IMR-90 (cell line): ENCODE measurements around the gene LILRA1. TPM values are rescaled to one million over a fixed set of nuclear protein-coding genes. Genes with fewer than 3 reads are reported as not detected.
"Not testable (repeated sequence)": the region's sequence is repeated elsewhere in the genome, so short reads cannot be mapped to it uniquely, and the experiment has no call there.

Experiments
- ATAC-seq: fragments of 200-7000 bp; cut with Tn5 transposase; 2 replicates; pipeline ENCODE4 v1.9.1; 2020; ENCODE audit warnings: low read depth, mild to moderate bottlenecking, moderate library complexity
- BruUV-seq: library from RNA; stranded (reverse); fragments of 400-500 nt; replicated peaks from 2 replicates; lab custom pipeline; 2021; lab: Mats Ljungman, UMichigan
- CTCF ChIA-PET: fragments of 300-600 bp; formaldehyde crosslinking; extraction: SDS; loops from one replicate; lab custom pipeline; 2021; ENCODE audit warnings: antibody characterized with exemption; lab: Yijun Ruan, JAX
- POLR2A ChIA-PET: fragments of 300-600 bp; sonication (Branson Sonifier 250); formaldehyde crosslinking; loops from one replicate; lab custom pipeline; 2022; ENCODE audit warnings: antibody characterized with exemption; ENCODE audit not compliant: unreplicated experiment; lab: Charles Lee
- DNase-seq: peaks from one replicate; pipeline ENCODE4 v3.0.0; 2013
- H2AFZ ChIP-seq: replicated peaks from 2 replicates; pipeline ENCODE3; 2013; ENCODE audit warnings: low read length, mild to moderate bottlenecking; ENCODE audit not compliant: poor library complexity
- H2AK5ac ChIP-seq: 2 replicates; pipeline ENCODE4 v1.6.1; 2013; ENCODE audit warnings: low read depth, low read length, inconsistent platforms
- H2AK9ac ChIP-seq: replicated peaks from 2 replicates; pipeline ENCODE3; 2013; ENCODE audit warnings: mild to moderate bottlenecking, low read depth, low read length, moderate library complexity; ENCODE audit not compliant: poor library complexity
- H2BK120ac ChIP-seq: 2 replicates; pipeline ENCODE4 v1.6.1; 2013; ENCODE audit warnings: low read depth, low read length, inconsistent platforms
- H2BK15ac ChIP-seq: 3 replicates; pipeline ENCODE4 v1.6.1; 2013; ENCODE audit warnings: low read depth, low read length, inconsistent platforms
- H2BK20ac ChIP-seq: 2 replicates; pipeline ENCODE4 v1.6.1; 2013; ENCODE audit warnings: low read depth, mild to moderate bottlenecking, inconsistent platforms, low read length, moderate library complexity
- H2BK5ac ChIP-seq: 2 replicates; pipeline ENCODE4 v1.6.1; 2013; ENCODE audit warnings: mild to moderate bottlenecking, low read depth, low read length, inconsistent platforms; ENCODE audit not compliant: poor library complexity, severe bottlenecking
- H3K14ac ChIP-seq: replicated peaks from 2 replicates; pipeline ENCODE4 v1.6.1; 2013; ENCODE audit warnings: low read depth, low read length, inconsistent platforms
- H3K18ac ChIP-seq: 2 replicates; pipeline ENCODE4 v1.6.1; 2013; ENCODE audit warnings: low read depth, low read length, control low read depth
- H3K23ac ChIP-seq: 2 replicates; pipeline ENCODE4 v1.6.1; 2013; ENCODE audit warnings: low read depth, low read length, inconsistent platforms
- H3K27ac ChIP-seq: 2 replicates; pipeline ENCODE4 v1.5.1; 2013; ENCODE audit warnings: mild to moderate bottlenecking, control low read depth, low read length; ENCODE audit not compliant: insufficient read depth
- H3K27me3 ChIP-seq: 2 replicates; pipeline ENCODE4 v1.6.1; 2013; ENCODE audit warnings: low read length; ENCODE audit not compliant: control insufficient read depth, insufficient read depth
- H3K36me3 ChIP-seq: 2 replicates; pipeline ENCODE4 v1.6.1; 2013; ENCODE audit warnings: low read length, mixed read lengths; ENCODE audit not compliant: control insufficient read depth, insufficient read depth
- H3K4ac ChIP-seq: 2 replicates; pipeline ENCODE4 v1.6.1; 2013; ENCODE audit warnings: low read depth, low read length, inconsistent platforms
- H3K4me1 ChIP-seq: 2 replicates; pipeline ENCODE4 v1.6.1; 2013; ENCODE audit warnings: low read length, mixed read lengths; ENCODE audit not compliant: control insufficient read depth, insufficient read depth
- H3K4me2 ChIP-seq: 2 replicates; pipeline ENCODE4 v1.6.1; 2013; ENCODE audit warnings: low read depth, mild to moderate bottlenecking, control low read depth, low read length, moderate library complexity
- H3K4me3 ChIP-seq: 2 replicates; pipeline ENCODE4 v1.5.1; 2013; ENCODE audit warnings: low read depth, mild to moderate bottlenecking, control low read depth, low read length, moderate library complexity; ENCODE audit not compliant: insufficient read depth
- H3K56ac ChIP-seq: 2 replicates; pipeline ENCODE4 v1.6.1; 2013; ENCODE audit warnings: low read length, inconsistent platforms; ENCODE audit not compliant: insufficient read depth; ENCODE audit errors: extremely low read depth
- H3K79me1 ChIP-seq, 2 experiments: 2 replicates each; pipeline ENCODE4 v1.6.1; 2013; ENCODE audit warnings: low read length in 2 of 2, inconsistent platforms in 1 of 2, low read depth in 1 of 2
- H3K9ac ChIP-seq: 2 replicates; pipeline ENCODE4 v1.6.1; 2013; ENCODE audit warnings: low read depth, low read length, control low read depth
- H3K9me1 ChIP-seq: 2 replicates; pipeline ENCODE4 v1.6.1; 2013; ENCODE audit warnings: low read length, inconsistent platforms; ENCODE audit not compliant: insufficient read depth
- H3K9me3 ChIP-seq: 2 replicates; pipeline ENCODE4 v1.6.1; 2013; ENCODE audit warnings: low read length; ENCODE audit not compliant: control insufficient read depth, insufficient read depth
- H4K20me1 ChIP-seq: 2 replicates; pipeline ENCODE4 v1.6.1; 2013; ENCODE audit warnings: low read length, inconsistent platforms; ENCODE audit not compliant: insufficient read depth
- H4K5ac ChIP-seq: 2 replicates; pipeline ENCODE4 v1.6.1; 2013; ENCODE audit warnings: mild to moderate bottlenecking, low read depth, low read length, control low read depth
- H4K8ac ChIP-seq, 2 experiments: 2 replicates each; pipeline ENCODE4 v1.6.1; 2013; ENCODE audit warnings: low read depth in 2 of 2, low read length in 2 of 2, control low read depth in 1 of 2, inconsistent platforms in 1 of 2
- H4K91ac ChIP-seq: 2 replicates; pipeline ENCODE4 v1.6.1; 2013; ENCODE audit warnings: low read depth, low read length, inconsistent platforms; ENCODE audit not compliant: insufficient read depth
- WGBS, 2 experiments: methylation state at CpG; one replicate each; pipeline versions ENCODE4 v1.1.5 to v1.1.7; 2013; ENCODE audit warnings: missing lambda C conversion rate in 2 of 2; ENCODE audit not compliant: insufficient read length in 1 of 2; ENCODE audit errors: extremely low coverage in 2 of 2; 5-methylcytosine and 5-hydroxymethylcytosine counted together
- dilution Hi-C: fragments of 300-500 bp; cut with HindIII; formaldehyde crosslinking; loops from one replicate; pipeline ENCODE4 v1.14.3; 2018; ENCODE audit warnings: low sequenced_read_pairs; ENCODE audit not compliant: unreplicated experiment
- in situ Hi-C: fragments of 300-500 bp; cut with MboI; formaldehyde crosslinking; loops from 3 replicates; pipeline ENCODE4 v1.14.3; 2019; ENCODE audit warnings: low sequenced_read_pairs, inconsistent platforms, mixed read lengths
- intact Hi-C: fragments of 100-400 bp; cut with micrococcal nuclease; formaldehyde crosslinking; loops from 2 replicates; pipeline ENCODE4 v1.10.0; 2022
- polyA plus RNA-seq, 3 experiments: library from polyadenylated mRNA; depleted of rRNA; stranded (reverse); fragments of >200 nt; gene quantifications; 2 replicates each; pipeline ENCODE4 v1.2.3, GENCODE V29; 2012; ENCODE audit warnings: low replicate concordance in 1 of 3
- total RNA-seq: library from RNA; depleted of rRNA; stranded (reverse); fragments of >200 nt; gene quantifications from 2 replicates; pipeline ENCODE4 v1.2.3, GENCODE V29; 2012

The LILRA1 gene
- total and polyA plus RNA-seq, 2 of the 4 experiments (the other 2 are of a cell fraction): not detected

DNA sequence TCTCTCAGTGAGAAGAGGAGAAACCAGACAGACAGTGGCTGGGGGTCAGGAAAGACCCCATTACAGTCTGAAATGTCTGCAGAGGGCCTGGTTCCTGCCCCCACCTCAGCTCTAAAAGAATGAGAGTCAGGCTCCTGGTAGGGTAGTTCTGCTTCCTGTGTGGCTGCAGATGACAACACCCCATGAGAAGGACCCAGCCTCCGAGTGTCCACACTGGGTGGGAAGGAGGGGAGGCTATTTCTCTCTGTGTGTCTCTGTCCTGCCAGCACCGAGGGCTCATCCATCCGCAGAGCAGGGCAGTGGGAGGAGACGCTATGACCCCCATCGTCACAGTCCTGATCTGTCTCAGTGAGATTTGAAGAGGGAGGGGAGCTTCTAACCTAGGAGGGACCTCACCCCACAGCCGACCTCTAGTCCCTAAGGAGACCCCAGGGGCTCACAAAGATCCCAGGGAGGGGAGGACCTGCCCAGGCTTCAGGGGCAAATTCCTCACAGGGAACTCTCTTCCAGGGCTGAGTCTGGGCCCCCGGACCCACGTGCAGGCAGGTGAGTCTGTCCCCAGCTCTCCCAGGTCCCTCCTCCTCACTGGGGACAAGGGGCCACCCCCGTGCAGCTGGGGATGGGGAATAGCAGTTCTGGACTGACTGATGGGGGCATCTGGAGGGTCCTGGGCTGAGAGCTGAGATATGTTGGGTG, 647 bp downstream of the LILRA1 start:
- H3K4me1 ChIP-seq, H2AK5ac ChIP-seq, H3K14ac ChIP-seq, H3K27ac ChIP-seq, H3K27me3 ChIP-seq, H4K91ac ChIP-seq, H3K79me1 ChIP-seq, H2BK15ac ChIP-seq, H2BK120ac ChIP-seq, H3K9me1 ChIP-seq, H3K36me3 ChIP-seq, H3K23ac ChIP-seq, in situ Hi-C loops, H3K4ac ChIP-seq, ATAC-seq, H4K5ac ChIP-seq, DNase-seq, intact Hi-C loops, CTCF ChIA-PET, POLR2A ChIA-PET, H3K18ac ChIP-seq, H4K20me1 ChIP-seq, H3K56ac ChIP-seq, H2BK20ac ChIP-seq, H2BK5ac ChIP-seq, H3K4me2 ChIP-seq, H3K4me3 ChIP-seq, H2AK9ac ChIP-seq, H3K9ac ChIP-seq, dilution Hi-C loops, H2AFZ ChIP-seq, H4K8ac ChIP-seq, BruUV-seq: not testable (repeated sequence)
- no CpG with 5 or more reads among the region's 9 CpGs for WGBS, 2 experiments
- peaks cover 46% of the 10 kb centered on the region for H3K9me3 ChIP-seq
